Colon (tissue), 2 donors: ENCODE data around the gene ADK.

Experiments
- FAIRE-seq: peaks from 2 replicates; lab custom pipeline; 2012; peaks lifted over from hg19 to GRCh38; lab: Jason Lieb, UNC
- donor health status: control.
- donor health status: control.

ADK gene

DNA sequence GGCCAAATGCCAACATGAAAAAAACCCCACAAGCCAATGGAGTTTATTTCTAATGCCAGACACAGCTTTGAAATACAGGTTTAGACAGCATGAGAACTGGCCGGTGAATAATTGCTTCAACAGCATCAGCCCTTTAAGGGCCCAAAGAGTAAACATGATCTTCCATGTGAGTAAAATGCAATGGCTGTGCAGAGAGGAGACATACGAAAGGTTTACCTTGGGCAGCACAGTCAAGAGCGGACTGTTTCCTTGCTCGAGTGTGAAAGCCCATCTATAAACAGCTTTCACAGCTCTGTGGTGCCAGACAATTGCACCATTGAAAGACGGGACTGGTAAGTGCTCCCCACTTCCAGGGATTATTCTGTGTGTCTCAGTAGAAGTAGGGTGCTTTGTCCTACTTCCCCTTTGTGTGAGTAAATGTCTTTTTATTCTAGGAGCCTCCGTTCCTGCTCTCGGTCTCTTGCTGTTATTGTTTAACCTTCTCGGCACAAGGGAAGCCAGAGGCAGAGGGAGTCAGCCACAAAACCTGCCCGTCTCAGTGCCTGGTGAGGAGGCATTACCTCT lies 597.5 kb downstream of the ADK start:
- FAIRE-seq: no peak

DNA sequence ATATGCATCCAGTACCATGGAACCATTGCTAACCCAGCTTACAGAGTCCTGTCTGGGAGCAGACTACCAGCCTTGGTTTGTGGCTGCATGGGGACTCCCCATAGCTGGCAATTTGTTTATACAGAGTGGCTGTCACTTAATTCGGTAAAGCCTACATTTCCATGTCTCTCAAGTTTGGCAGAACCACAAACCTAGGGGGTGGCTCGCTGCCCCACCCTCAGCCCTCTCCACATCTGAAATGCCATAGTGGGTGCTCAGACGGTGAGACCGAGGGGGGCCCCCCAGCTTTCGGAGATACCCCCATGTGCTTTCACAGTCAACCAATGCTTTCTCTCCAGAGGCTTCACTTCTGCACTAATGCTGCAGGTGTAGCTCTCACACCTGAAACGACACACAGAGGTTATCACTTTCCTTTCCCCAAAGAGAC lies 599.8 kb downstream of the ADK start:
- FAIRE-seq: no peak

DNA sequence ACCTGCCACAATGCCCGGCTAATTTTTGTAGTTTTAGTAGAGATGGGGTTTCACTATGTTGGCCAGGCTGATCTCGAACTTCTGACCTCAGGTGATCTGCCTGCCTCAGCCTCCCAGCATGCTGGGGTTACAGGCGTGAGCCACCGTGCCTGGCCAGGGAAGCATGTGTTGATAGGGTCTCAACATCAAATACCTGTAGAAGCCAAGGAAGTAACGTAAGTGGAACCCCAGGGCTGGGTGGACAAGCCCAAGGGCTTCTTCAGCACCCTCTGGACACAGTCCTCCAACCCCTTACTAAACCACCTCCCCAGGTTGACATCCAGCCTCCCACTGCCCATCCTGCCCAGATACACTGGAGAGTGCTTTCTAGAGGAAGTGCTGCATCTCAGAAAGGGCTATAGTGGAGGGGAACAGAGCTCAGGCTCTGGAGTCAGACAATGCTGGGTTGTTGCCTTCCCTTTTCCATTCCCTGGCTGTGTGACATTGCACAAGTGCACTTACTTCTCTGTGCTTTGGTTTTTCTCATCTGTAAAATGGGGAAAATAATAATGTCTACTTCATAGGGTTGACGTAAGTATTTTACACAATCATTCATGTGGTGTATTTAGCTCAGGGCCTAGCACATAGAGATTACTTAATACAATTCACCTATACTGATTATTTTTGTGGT lies 601.5 kb downstream of the ADK start:
- FAIRE-seq: no peak

DNA sequence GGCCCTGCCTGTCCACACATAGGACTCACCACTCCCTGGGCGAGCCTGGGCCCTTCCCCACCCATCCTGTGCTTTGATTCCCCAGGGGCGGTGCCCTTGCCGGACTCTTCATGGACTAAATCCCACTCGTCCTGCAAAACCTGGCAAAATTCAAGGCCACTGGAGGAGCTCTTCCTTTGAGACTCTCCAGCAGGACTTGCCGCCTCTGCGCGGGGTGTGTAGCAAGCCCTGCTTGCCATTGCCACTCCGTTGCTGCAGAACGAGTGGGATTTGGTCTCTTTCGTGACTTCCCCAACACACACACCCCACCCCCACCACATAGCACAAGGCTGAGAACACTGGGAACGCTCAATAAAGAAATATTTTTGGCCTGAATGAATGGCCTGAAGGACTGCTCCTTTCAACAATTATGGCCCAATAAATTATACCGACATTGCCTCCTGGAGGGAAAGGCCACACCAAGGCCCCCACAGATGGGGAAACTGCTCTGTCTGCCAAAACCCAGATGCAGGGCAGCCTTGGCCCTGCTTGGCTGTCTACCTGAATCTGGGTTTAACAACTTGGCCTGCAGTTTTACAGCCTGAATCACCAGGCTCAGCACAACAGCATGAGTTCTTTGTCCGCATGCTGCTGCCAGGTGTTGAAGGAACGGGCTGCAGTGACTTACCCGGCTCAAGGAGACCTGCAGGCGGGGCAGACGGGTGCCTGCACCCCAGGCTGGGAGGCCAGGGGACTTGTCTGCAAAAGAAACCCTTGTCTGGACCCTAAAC lies 602.6 kb downstream of the ADK start:
- no peak for FAIRE-seq

DNA sequence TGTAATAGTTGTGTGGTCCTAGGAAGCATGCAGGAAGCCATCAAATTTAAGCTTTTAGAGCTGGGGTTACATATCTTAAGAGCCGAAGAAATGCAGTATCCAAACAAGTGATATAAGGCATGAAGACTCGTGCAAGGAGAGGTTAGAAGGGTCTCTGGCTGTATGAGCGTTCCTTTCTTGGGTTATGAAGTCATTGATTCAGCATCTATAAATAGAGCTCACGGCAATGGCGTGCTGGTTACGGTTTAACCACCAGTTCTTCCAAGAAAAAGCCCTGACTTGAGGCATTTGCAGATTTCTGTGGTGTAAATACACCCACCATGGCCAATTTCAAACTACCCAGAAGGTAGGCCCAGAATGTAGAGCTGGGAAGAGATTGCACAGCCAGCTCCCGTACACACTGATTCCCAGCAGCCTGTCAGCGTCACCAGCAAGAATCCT lies 603.4 kb downstream of the ADK start:
- no peak for FAIRE-seq

DNA sequence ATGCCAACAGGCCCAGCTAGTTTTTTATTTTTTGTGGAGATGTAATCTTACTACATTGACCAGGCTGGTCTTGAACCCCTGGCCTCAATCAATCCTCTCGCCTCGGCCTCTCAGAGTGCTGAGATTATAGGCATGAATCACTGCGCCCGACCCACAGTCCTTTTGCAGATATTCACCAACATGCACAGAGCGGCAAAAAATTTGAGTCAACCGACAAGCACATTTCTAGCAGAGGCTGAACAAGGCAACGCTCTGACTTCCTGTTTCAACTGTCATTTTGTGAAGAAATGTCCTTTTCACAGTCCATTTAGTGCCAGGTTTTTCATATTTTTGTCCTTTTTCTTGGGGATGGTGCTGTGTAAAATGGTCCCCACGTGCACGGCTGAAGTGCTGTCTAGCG lies 604.3 kb downstream of the ADK start:
- FAIRE-seq: no peak
